ENCODE data around the gene RPP25.

Gene RPP25

DNA sequence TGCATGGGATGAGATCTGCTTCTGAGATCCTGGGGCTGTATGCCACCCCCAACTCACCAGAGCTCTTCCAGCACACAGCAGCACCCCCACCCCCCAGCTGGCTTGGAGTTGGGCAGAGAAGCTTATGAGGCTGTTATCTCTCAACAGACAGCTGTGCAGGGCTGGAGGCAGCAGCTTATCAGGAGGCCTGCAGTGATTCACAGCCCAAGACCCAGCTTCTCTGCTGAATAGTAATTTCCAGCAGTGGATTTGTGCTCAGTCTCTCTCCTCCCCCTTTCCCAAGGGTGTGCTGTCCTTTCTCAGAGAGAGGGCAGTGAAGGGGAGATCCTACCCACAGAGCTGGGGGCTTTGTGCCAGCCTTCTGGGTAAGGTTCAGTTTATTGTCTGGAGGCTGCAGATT, 2.1 kb downstream of the RPP25 start:
- Histone ChIP-seq H4K20me1 (ENCODE audit: insufficient read depth) (no peaks in the 10 kb centered on the region), H3K27me3 (ENCODE audit: insufficient read depth, low read depth) (no peaks in the 10 kb centered on the region), H3K9ac (no peak overlapping the region), H2AFZ (ENCODE audit: low read depth) (no peak overlapping the region), H3K36me3 (ENCODE audit: insufficient read depth) (no peaks in the 10 kb centered on the region), H3K4me3 (IDR thresholded peaks at IDR 0.05; ENCODE audit: insufficient read depth, low read depth, low read length) (no peak overlapping the region), H3K27ac (no peak overlapping the region), H3K4me2 (peak overlapping the region; percentile 85; the same call in 1 of the 2 replicates), H3K4me1 (ENCODE audit: low read depth, poor library complexity, severe bottlenecking) (peaks cover 26% of the 10 kb centered on the region), H3K79me2 (ENCODE audit: insufficient read depth, low read depth) (peaks cover 13% of the 10 kb centered on the region)
- no peak for TF ChIP-seq CTCF (conservative IDR thresholded peaks at IDR 0.05; ENCODE audit: low read depth, low read length)

DNA sequence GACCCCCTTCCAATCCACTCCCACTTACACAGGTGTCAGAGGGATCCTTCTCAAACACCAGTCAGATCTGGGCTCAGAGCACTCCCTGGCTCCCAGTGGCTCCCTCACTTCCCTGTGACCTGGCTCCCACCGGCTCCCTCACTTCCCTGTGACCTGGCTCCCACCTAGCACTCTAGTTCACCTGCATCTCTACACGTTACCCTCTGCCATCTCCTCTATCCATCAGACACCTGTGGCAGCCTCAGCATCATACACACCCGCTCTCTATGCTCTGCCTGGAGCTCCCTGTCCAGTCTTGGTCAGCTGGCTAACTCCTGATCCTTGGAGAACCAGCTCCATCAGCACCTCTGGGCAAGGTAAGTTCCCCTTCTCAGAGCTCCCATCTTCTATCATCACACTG, 5.6 kb downstream of the RPP25 start:
- TF ChIP-seq CTCF (conservative IDR thresholded peaks at IDR 0.05; ENCODE audit: low read depth, low read length) = no peak
- no peak overlapping the region for H3K4me2 ChIP-seq
- H3K79me2 ChIP-seq (ENCODE audit: insufficient read depth, low read depth) = peaks cover 13% of the 10 kb centered on the region
- H2AFZ ChIP-seq (ENCODE audit: low read depth) = no peak overlapping the region
- H3K36me3 ChIP-seq (ENCODE audit: insufficient read depth) = no peaks in the 10 kb centered on the region
- no peak overlapping the region for H3K27ac ChIP-seq
- no peak overlapping the region for H3K4me3 ChIP-seq (IDR thresholded peaks at IDR 0.05; ENCODE audit: insufficient read depth, low read depth, low read length)
- H4K20me1 ChIP-seq (ENCODE audit: insufficient read depth) = no peaks in the 10 kb centered on the region
- no peaks in the 10 kb centered on the region for H3K27me3 ChIP-seq (ENCODE audit: insufficient read depth, low read depth)
- H3K9ac ChIP-seq = no peak overlapping the region
- peaks cover 19% of the 10 kb centered on the region for H3K4me1 ChIP-seq (ENCODE audit: low read depth, poor library complexity, severe bottlenecking)

DNA sequence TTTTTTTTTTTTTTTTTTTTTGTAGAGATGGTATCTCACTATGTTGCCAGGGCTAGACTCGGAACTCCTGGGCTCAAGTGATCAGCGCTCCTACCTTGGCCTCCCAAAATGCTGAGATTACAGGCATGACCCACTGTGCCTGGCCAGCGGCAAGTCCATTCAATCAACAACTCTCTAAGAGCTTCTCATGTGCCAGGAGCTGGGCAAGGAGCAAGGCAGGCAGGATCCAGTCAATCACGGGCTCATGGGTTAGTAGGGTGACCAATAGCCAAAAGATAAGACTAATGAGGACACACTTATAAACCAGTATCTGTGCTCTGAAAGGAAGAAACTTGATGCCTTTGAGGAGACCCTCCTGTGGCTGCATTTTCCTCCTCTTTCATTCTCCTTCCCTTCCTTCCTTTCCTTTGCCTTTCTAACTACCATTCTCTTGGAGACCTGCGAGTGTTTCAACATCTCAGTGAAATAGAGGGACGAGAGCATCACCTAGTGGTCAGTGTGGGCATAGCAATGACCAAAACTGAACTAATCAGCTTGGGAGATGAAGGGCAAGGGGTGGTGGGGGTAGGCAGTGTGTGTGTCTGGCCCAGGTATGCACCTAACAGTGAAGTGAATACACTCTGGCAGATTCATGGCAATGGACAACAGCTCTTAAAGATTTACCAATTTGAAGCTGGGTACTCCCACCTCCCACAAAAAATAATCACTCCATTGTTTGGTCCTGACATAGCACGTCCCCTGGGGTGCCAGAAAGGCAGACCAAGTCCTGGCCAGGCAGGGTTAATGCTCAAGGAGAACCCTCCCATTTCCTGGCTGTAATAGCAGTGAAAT, 6.3 kb downstream of the RPP25 start:
- Histone ChIP-seq H3K4me1 (ENCODE audit: low read depth, poor library complexity, severe bottlenecking) (peaks cover 12% of the 10 kb centered on the region), H3K4me3 (IDR thresholded peaks at IDR 0.05; ENCODE audit: insufficient read depth, low read depth, low read length) (no peak overlapping the region), H2AFZ (ENCODE audit: low read depth) (no peak overlapping the region), H3K79me2 (ENCODE audit: insufficient read depth, low read depth) (peaks cover 6% of the 10 kb centered on the region; the same call in 1 of the 2 replicates), H3K27me3 (ENCODE audit: insufficient read depth, low read depth) (no peaks in the 10 kb centered on the region), H3K9ac (no peak overlapping the region), H4K20me1 (ENCODE audit: insufficient read depth) (no peaks in the 10 kb centered on the region), H3K36me3 (ENCODE audit: insufficient read depth) (no peaks in the 10 kb centered on the region), H3K4me2 (no peak overlapping the region), H3K27ac (no peak overlapping the region)
- peak; percentile 98 for TF ChIP-seq CTCF (conservative IDR thresholded peaks at IDR 0.05; ENCODE audit: low read depth, low read length)

DNA sequence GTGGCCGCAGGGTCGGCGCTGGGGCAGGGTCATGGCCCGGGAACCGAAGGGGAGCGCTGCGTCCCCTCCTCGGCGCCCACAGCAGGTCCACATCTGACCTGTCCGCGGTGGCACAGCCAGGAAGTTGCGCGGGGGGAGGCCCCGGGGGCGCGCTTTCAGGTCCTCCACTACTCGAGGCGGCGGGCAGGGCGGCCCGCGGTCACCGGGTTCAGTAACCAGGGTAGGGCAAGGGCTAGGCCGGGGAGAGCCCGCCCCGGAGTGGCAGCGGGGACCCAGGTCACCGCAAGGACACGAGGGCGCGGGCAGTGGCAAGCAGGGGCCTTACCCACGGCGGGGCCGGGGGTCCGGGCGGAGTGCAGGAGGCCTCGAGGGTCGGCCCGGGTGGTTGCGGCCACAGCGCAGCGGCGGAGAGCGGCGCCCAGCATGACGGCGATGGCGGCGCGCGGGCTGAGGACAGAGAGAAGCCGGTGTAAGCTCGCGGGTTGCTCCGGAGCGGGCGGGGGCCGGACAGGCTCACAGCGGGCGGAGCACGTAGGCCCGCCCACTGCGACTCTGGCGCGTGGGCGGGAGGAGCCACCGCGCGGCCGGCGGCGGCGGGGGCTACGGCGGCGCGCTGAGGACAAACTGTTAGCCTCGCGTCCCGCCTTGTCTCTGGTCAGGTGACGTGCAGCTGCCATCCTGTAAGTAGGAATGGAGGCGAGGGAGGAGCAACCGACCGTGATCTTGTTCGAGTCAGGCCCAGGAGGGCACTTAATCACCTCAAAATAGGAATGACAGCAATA, 18.8 kb downstream of the RPP25 start, which contains the start of gene COX5A:
TSS of gene COX5A (minus strand) at position 484 of the 782 bp plus-strand sequence. CDS start at position 425, 59 bp downstream.
- TF ChIP-seq CTCF (conservative IDR thresholded peaks at IDR 0.05; ENCODE audit: low read depth, low read length) = no peak
- H3K27ac ChIP-seq = peak within 1 kb of the TSS; percentile 93
- H4K20me1 ChIP-seq (ENCODE audit: insufficient read depth) = 0 out of 2 replicates have a peak, but pooled peaks cover 12% of the 10 kb centered on the region
- peak within 1 kb of the TSS; percentile 94 for H3K9ac ChIP-seq
- H3K4me1 ChIP-seq (ENCODE audit: low read depth, poor library complexity, severe bottlenecking) = peaks cover 32% of the 10 kb centered on the region
- H3K36me3 ChIP-seq (ENCODE audit: insufficient read depth) = no peaks in the 10 kb centered on the region
- H3K4me3 ChIP-seq (IDR thresholded peaks at IDR 0.05; ENCODE audit: insufficient read depth, low read depth, low read length) = no peak within 1 kb of the TSS
- peak within 1 kb of the TSS; percentile 95 for H3K4me2 ChIP-seq
- peaks cover 50% of the 10 kb centered on the region for H3K79me2 ChIP-seq (ENCODE audit: insufficient read depth, low read depth)
- peak within 1 kb of the TSS; percentile 89 for H2AFZ ChIP-seq (ENCODE audit: low read depth)
- no peaks in the 10 kb centered on the region for H3K27me3 ChIP-seq (ENCODE audit: insufficient read depth, low read depth)
